Measurements from ENCODE around the gene PRKCQ. TPM values are rescaled to one million over a fixed set of nuclear protein-coding genes. Genes with fewer than 3 reads are reported as not detected.
"Not testable (repeated sequence)": the region's sequence is repeated elsewhere in the genome, so short reads cannot be mapped to it uniquely, and the experiment has no call there.

The PRKCQ gene
- total and polyA plus RNA-seq, 2 of the 4 experiments (the other 2 are of a cell fraction) = under 0.01 to 0.03 TPM

DNA sequence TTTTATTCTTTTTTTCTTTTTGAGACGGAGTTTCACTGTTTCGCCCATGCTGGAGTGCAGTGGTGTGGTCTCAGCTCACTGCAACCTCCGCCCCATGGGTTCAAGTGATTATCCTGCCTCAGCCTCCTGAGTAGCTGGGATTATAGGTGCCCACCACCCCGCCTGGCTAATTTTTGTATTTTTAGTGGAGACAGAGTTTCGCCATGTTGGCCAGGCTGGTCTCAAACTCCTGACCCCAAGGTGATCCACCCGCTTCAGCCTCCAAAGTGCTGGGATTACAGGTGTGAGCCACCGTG lies 107.4 kb downstream of the PRKCQ start:
- H3K18ac ChIP-seq (ENCODE audit: low read depth, low read length); intact Hi-C loops (cut with micrococcal nuclease); DNase-seq; H3K9ac ChIP-seq (ENCODE audit: low read depth, low read length); H4K91ac ChIP-seq (ENCODE audit: insufficient read depth, low read depth, low read length); H4K20me1 ChIP-seq (ENCODE audit: insufficient read depth, low read length); H3K9me3 ChIP-seq (ENCODE audit: control insufficient read depth, insufficient read depth, low read length); H2AK5ac ChIP-seq (ENCODE audit: low read depth, low read length); dilution Hi-C loops (cut with HindIII; ENCODE audit: low sequenced_read_pairs, unreplicated experiment); H3K56ac ChIP-seq (ENCODE audit: extremely low read depth, insufficient read depth, low read length); H2AK9ac ChIP-seq (replicated peaks; ENCODE audit: low read depth, low read length, poor library complexity); POLR2A ChIA-PET (ENCODE audit: unreplicated experiment); H4K8ac ChIP-seq (ENCODE audit: low read depth in 2 of 2, low read length in 2 of 2); H3K9me1 ChIP-seq (ENCODE audit: insufficient read depth, low read length); H3K4me2 ChIP-seq (ENCODE audit: low read depth, low read length); H2BK15ac ChIP-seq (ENCODE audit: low read depth, low read length); ATAC-seq (ENCODE audit: low read depth); H3K4me1 ChIP-seq (ENCODE audit: control insufficient read depth, insufficient read depth, low read length); H3K4ac ChIP-seq (ENCODE audit: low read depth, low read length); H4K5ac ChIP-seq (ENCODE audit: low read depth, low read length); H3K36me3 ChIP-seq (ENCODE audit: control insufficient read depth, insufficient read depth, low read length); H2BK120ac ChIP-seq (ENCODE audit: low read depth, low read length); CTCF ChIA-PET; H3K27ac ChIP-seq (ENCODE audit: insufficient read depth, low read length); in situ Hi-C loops (cut with MboI; ENCODE audit: low sequenced_read_pairs); H3K14ac ChIP-seq (replicated peaks; ENCODE audit: low read depth, low read length); H2AFZ ChIP-seq (replicated peaks; ENCODE audit: low read length, poor library complexity); H3K4me3 ChIP-seq (ENCODE audit: insufficient read depth, low read depth, low read length); H2BK5ac ChIP-seq (ENCODE audit: low read depth, low read length, poor library complexity, severe bottlenecking); H3K27me3 ChIP-seq (ENCODE audit: control insufficient read depth, insufficient read depth, low read length); H3K79me1 ChIP-seq (ENCODE audit: low read depth in 1 of 2, low read length in 2 of 2); H3K23ac ChIP-seq (ENCODE audit: low read depth, low read length); H2BK20ac ChIP-seq (ENCODE audit: low read depth, low read length); BruUV-seq (replicated peaks): not testable (repeated sequence)
- no CpG with 5 or more reads among the region's 7 CpGs for WGBS, 2 experiments (ENCODE audit: extremely low coverage in 2 of 2, insufficient read length in 1 of 2)
